Esophagus muscularis mucosa (tissue), 3 donors: ENCODE results near the gene UBE2G2.

Experiments used
- POLR2A ChIP-seq: fragments of 450-650 bp; IDR thresholded peaks from one replicate; pipeline ENCODE4 v1.6.1; 2017; ENCODE audit warnings: antibody characterized with exemption, moderate library complexity, mild to moderate bottlenecking, low read depth
- POLR2AphosphoS5 ChIP-seq, 2 donors: sonication (generic); formaldehyde crosslinking; IDR thresholded peaks; one replicate each; pipeline ENCODE4 v1.6.1; 2017; ENCODE audit warnings: antibody characterized with exemption in 2 of 2
- TF ChIP-seq, protein P1 (sequence below), 3 experiments: fragments of 200-600 bp in 2 of 3; fragments of 450-650 bp in 1 of 3; sonication (generic) in 2 of 3; IDR thresholded peaks; one replicate each; pipeline ENCODE4 v1.5.1; 2017 to 2019; ENCODE audit warnings: antibody characterized with exemption in 3 of 3, mild to moderate bottlenecking in 2 of 3, moderate library complexity in 1 of 3

DNA sequence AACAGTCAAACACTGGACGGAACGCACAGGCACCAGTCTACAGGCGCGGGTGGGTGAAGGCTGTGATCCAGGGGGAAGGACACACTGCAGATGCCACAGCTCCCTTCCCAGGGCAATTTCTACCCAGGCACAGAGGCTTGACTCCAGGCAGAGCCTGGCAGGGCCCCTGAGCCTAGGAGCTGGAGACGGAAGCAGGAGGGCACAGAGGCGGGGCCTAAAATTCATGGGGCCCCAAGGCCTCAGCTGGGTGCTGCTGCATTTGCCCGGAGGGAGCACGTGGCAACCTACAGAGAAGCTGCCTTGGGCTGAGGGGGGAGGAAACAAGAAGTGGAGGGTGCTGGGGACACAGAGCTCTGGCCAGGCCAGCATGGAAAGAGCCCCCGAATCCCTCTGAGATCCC, 41.2 kb downstream of the UBE2G2 start:
- no peak for TF ChIP-seq POLR2AphosphoS5 (IDR thresholded peaks at IDR 0.05)
- no peak for TF ChIP-seq POLR2A
- TF ChIP-seq, protein P1, sequence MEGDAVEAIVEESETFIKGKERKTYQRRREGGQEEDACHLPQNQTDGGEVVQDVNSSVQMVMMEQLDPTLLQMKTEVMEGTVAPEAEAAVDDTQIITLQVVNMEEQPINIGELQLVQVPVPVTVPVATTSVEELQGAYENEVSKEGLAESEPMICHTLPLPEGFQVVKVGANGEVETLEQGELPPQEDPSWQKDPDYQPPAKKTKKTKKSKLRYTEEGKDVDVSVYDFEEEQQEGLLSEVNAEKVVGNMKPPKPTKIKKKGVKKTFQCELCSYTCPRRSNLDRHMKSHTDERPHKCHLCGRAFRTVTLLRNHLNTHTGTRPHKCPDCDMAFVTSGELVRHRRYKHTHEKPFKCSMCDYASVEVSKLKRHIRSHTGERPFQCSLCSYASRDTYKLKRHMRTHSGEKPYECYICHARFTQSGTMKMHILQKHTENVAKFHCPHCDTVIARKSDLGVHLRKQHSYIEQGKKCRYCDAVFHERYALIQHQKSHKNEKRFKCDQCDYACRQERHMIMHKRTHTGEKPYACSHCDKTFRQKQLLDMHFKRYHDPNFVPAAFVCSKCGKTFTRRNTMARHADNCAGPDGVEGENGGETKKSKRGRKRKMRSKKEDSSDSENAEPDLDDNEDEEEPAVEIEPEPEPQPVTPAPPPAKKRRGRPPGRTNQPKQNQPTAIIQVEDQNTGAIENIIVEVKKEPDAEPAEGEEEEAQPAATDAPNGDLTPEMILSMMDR (IDR thresholded peaks at IDR 0.05): no peak
